Calu3 (cell line): ENCODE data around the gene MILR1. TPM values are rescaled to one million over a fixed set of nuclear protein-coding genes. Genes with fewer than 3 reads are reported as not detected.
A peak's percentile ranks its signal among the peaks of the same experiment; 100 is the strongest.

Source experiments
- BruUV-seq: library from RNA; stranded (reverse); fragments of 400-500 nt; replicated peaks from 2 replicates; lab custom pipeline; 2021; lab: Mats Ljungman, UMichigan
- CTCF ChIA-PET: fragments of 300-600 bp; sonication (Branson Sonifier 250); formaldehyde crosslinking; loops from one replicate; lab custom pipeline; 2022; ENCODE audit warnings: antibody characterized with exemption; lab: Charles Lee
- DNase-seq: peaks from one replicate; pipeline ENCODE4 v3.0.0; 2022
- H3K27ac Mint-ChIP-seq: one replicate; pipeline ENCODE4 v1.8.0; 2022; ENCODE audit warnings: mixed read lengths; ENCODE audit not compliant: unreplicated experiment
- H3K27me3 Mint-ChIP-seq: one replicate; pipeline ENCODE4 v1.8.0; 2022; ENCODE audit warnings: mixed read lengths; ENCODE audit not compliant: unreplicated experiment
- H3K36me3 Mint-ChIP-seq: one replicate; pipeline ENCODE4 v1.8.0; 2022; ENCODE audit warnings: mild to moderate bottlenecking, moderate library complexity, mixed read lengths; ENCODE audit not compliant: insufficient read depth, unreplicated experiment
- H3K4me1 Mint-ChIP-seq: one replicate; pipeline ENCODE4 v1.8.0; 2022; ENCODE audit warnings: mild to moderate bottlenecking, low read depth, mixed read lengths; ENCODE audit not compliant: unreplicated experiment
- H3K4me3 Mint-ChIP-seq: one replicate; pipeline ENCODE4 v1.8.0; 2022; ENCODE audit warnings: mild to moderate bottlenecking, low read depth, moderate library complexity, mixed read lengths; ENCODE audit not compliant: unreplicated experiment
- H3K9me3 Mint-ChIP-seq: one replicate; pipeline ENCODE4 v1.8.0; 2022; ENCODE audit warnings: low read depth, mixed read lengths; ENCODE audit not compliant: unreplicated experiment
- CTCF ChIP-seq: fragments of 200-600 bp; IDR thresholded peaks from one replicate; pipeline ENCODE4 v1.8.0; 2022; ENCODE audit warnings: antibody characterized with exemption; ENCODE audit not compliant: unreplicated experiment
- intact Hi-C: fragments of 100-400 bp; cut with micrococcal nuclease; formaldehyde crosslinking; loops from one replicate; pipeline ENCODE4 v1.10.0; 2022; ENCODE audit not compliant: unreplicated experiment
- total RNA-seq: library from RNA; stranded (reverse); gene quantifications from 2 replicates; pipeline ENCODE4 v1.2.3, GENCODE V29; 2022

The MILR1 gene
- total RNA-seq, 1 experiment from 2014 or later = 7.6 TPM

GRCh38 chr17:64484380-64484779 lies 35.5 kb downstream of the MILR1 start:
- H3K4me1 Mint-ChIP-seq = no peaks in the 10 kb centered on the region
- H3K27ac Mint-ChIP-seq = no peak overlapping the region
- H3K4me3 Mint-ChIP-seq = no peak overlapping the region
- H3K27me3 Mint-ChIP-seq = no peaks in the 10 kb centered on the region
- TF ChIP-seq CTCF = no peak
- H3K36me3 Mint-ChIP-seq = peaks cover 19% of the 10 kb centered on the region
- DNase-seq = no peak
- CTCF ChIA-PET = no interaction called here
- no TSS peak for BruUV-seq
- intact Hi-C loops = no loop called here
- no peaks in the 10 kb centered on the region for H3K9me3 Mint-ChIP-seq

GRCh38 chr17:64488301-64488700 lies 39.4 kb downstream of the MILR1 start:
- intact Hi-C loops = no loop called here
- TF ChIP-seq CTCF = no peak
- no peak overlapping the region for H3K27ac Mint-ChIP-seq
- BruUV-seq = no TSS peak
- no peak for DNase-seq
- no peaks in the 10 kb centered on the region for H3K4me1 Mint-ChIP-seq
- H3K9me3 Mint-ChIP-seq = no peaks in the 10 kb centered on the region
- peaks cover 17% of the 10 kb centered on the region for H3K36me3 Mint-ChIP-seq
- no peak overlapping the region for H3K4me3 Mint-ChIP-seq
- CTCF ChIA-PET = interaction anchor here (0.7 kb wide), 1 partner anchor 222 kb away, joined by 4 read pairs; no protein-coding TSS in a partner anchor
- H3K27me3 Mint-ChIP-seq = no peaks in the 10 kb centered on the region

- H3K4me3 Mint-ChIP-seq = no peak overlapping the region
- BruUV-seq = no TSS peak
- peaks cover 8% of the 10 kb centered on the region for H3K4me1 Mint-ChIP-seq
- no peak overlapping the region for H3K27ac Mint-ChIP-seq
- DNase-seq = peak; percentile 52
- intact Hi-C loops = loop anchor here (1.0 to 5.0 kb wide), 2 partner anchors 71 to 189 kb away; no protein-coding TSS in a partner anchor
- H3K27me3 Mint-ChIP-seq = no peaks in the 10 kb centered on the region
- no peaks in the 10 kb centered on the region for H3K9me3 Mint-ChIP-seq
- peak; percentile 34 for TF ChIP-seq CTCF
- CTCF ChIA-PET = interaction anchor here (0.6 to 1.3 kb wide), 4 partner anchors 48 to 72 kb away, joined by 3 to 32 read pairs (median 4); no protein-coding TSS in a partner anchor
- H3K36me3 Mint-ChIP-seq = peaks cover 20% of the 10 kb centered on the region
These were observed 42.3 kb downstream of the MILR1 start for GRCh38 chr17:64491034-64491860.

- no peak for DNase-seq
- intact Hi-C loops = loop anchor here (1.0 to 5.0 kb wide), 2 partner anchors 72 to 190 kb away; no protein-coding TSS in a partner anchor
- H3K36me3 Mint-ChIP-seq = peaks cover 27% of the 10 kb centered on the region
- TF ChIP-seq CTCF = no peak
- H3K4me1 Mint-ChIP-seq = peaks cover 11% of the 10 kb centered on the region
- H3K9me3 Mint-ChIP-seq = no peaks in the 10 kb centered on the region
- CTCF ChIA-PET = no interaction called here
- BruUV-seq = no TSS peak
- H3K4me3 Mint-ChIP-seq = no peak overlapping the region
- no peak overlapping the region for H3K27ac Mint-ChIP-seq
- no peaks in the 10 kb centered on the region for H3K27me3 Mint-ChIP-seq
These were observed 43.1 kb downstream of the MILR1 start for GRCh38 chr17:64491994-64492393.
